Nephron progenitor cell (in vitro differentiated cells): ENCODE data around the gene DSC2.
"Not testable (repeated sequence)": the region's sequence is repeated elsewhere in the genome, so short reads cannot be mapped to it uniquely, and the experiment has no call there.

Experiments used
- DNase-seq: peaks from one replicate; pipeline ENCODE4 v3.0.0; 2021
- H3K27ac Mint-ChIP-seq: 2 replicates; pipeline ENCODE4 v1.8.0; 2021; ENCODE audit warnings: mild to moderate bottlenecking, moderate library complexity, mixed read lengths
- H3K27me3 Mint-ChIP-seq: 2 replicates; pipeline ENCODE4 v1.8.0; 2021; ENCODE audit warnings: mild to moderate bottlenecking, low read depth, mixed read lengths; ENCODE audit not compliant: poor library complexity
- H3K36me3 Mint-ChIP-seq: 2 replicates; pipeline ENCODE4 v1.8.0; 2021; ENCODE audit warnings: low read depth, mixed read lengths
- H3K4me1 Mint-ChIP-seq: 2 replicates; pipeline ENCODE4 v1.8.0; 2021; ENCODE audit warnings: mixed read lengths
- H3K4me3 Mint-ChIP-seq: 2 replicates; pipeline ENCODE4 v1.8.0; 2021; ENCODE audit warnings: mild to moderate bottlenecking, moderate library complexity, mixed read lengths
- H3K9me3 Mint-ChIP-seq: 2 replicates; pipeline ENCODE4 v1.8.0; 2021; ENCODE audit warnings: mild to moderate bottlenecking, moderate library complexity, mixed read lengths
- TF ChIP-seq, protein P1 (sequence below): fragments of 200-600 bp; sonication (generic); IDR thresholded peaks from 2 replicates; pipeline ENCODE4 v1.5.0; 2021; ENCODE audit warnings: antibody characterized with exemption

The DSC2 gene

GRCh38 chr18:31134988-31135529 lies 32.8 kb upstream of the DSC2 start:
- TF ChIP-seq, protein P1, sequence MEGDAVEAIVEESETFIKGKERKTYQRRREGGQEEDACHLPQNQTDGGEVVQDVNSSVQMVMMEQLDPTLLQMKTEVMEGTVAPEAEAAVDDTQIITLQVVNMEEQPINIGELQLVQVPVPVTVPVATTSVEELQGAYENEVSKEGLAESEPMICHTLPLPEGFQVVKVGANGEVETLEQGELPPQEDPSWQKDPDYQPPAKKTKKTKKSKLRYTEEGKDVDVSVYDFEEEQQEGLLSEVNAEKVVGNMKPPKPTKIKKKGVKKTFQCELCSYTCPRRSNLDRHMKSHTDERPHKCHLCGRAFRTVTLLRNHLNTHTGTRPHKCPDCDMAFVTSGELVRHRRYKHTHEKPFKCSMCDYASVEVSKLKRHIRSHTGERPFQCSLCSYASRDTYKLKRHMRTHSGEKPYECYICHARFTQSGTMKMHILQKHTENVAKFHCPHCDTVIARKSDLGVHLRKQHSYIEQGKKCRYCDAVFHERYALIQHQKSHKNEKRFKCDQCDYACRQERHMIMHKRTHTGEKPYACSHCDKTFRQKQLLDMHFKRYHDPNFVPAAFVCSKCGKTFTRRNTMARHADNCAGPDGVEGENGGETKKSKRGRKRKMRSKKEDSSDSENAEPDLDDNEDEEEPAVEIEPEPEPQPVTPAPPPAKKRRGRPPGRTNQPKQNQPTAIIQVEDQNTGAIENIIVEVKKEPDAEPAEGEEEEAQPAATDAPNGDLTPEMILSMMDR, result no peak
- no peak overlapping the region for H3K4me3 Mint-ChIP-seq
- no peaks in the 10 kb centered on the region for H3K36me3 Mint-ChIP-seq
- H3K4me1 Mint-ChIP-seq, result no peaks in the 10 kb centered on the region
- H3K27ac Mint-ChIP-seq, result no peak overlapping the region
- no peaks in the 10 kb centered on the region for H3K27me3 Mint-ChIP-seq
- H3K9me3 Mint-ChIP-seq, result no peaks in the 10 kb centered on the region
- no peak for DNase-seq

- Mint-ChIP-seq H3K27ac (no peak overlapping the region), H3K27me3 (no peaks in the 10 kb centered on the region), H3K9me3 (peaks cover 4% of the 10 kb centered on the region), H3K36me3 (no peaks in the 10 kb centered on the region), H3K4me1 (no peaks in the 10 kb centered on the region), H3K4me3 (no peak overlapping the region)
- DNase-seq, result no peak
- TF ChIP-seq, protein P1, result no peak
Measured at GRCh38 chr18:31129398-31130115, 27.3 kb upstream of the DSC2 start.

GRCh38 chr18:31125878-31126277 lies 23.7 kb upstream of the DSC2 start:
- H3K9me3 Mint-ChIP-seq, result peaks cover 4% of the 10 kb centered on the region
- TF ChIP-seq, protein P1, result no peak
- H3K27ac Mint-ChIP-seq, result no peak overlapping the region
- no peak for DNase-seq
- no peaks in the 10 kb centered on the region for H3K27me3 Mint-ChIP-seq
- H3K36me3 Mint-ChIP-seq, result no peaks in the 10 kb centered on the region
- no peaks in the 10 kb centered on the region for H3K4me1 Mint-ChIP-seq
- H3K4me3 Mint-ChIP-seq, result no peak overlapping the region

GRCh38 chr18:31123125-31123524 lies 20.9 kb upstream of the DSC2 start:
- H3K4me1 Mint-ChIP-seq, H3K4me3 Mint-ChIP-seq, H3K27me3 Mint-ChIP-seq, H3K36me3 Mint-ChIP-seq, DNase-seq, H3K27ac Mint-ChIP-seq, H3K9me3 Mint-ChIP-seq: not testable (repeated sequence)

DNA sequence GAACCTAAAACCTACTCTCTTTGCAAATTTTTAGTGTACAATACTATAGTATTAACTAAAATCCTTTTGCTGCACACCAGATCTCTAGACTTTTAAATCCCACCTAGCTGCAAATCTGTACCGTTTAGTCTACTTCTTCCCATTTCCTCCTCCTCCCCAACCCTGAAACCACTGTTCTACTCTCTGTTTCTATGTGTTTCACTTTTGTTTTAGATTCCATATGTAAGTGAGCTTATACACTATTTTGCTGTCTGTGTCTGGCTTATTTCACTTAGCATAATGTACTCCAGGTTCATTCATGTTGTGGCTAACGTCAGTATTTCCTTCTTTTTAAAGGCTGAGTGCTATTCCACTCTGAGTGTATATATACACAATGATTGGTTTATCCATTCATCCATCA lies 18.4 kb upstream of the DSC2 start:
- Mint-ChIP-seq H3K4me3 (no peak overlapping the region), H3K9me3 (peaks cover under 1% of the 10 kb centered on the region), H3K4me1 (no peaks in the 10 kb centered on the region), H3K27ac (no peak overlapping the region), H3K27me3 (peaks cover 4% of the 10 kb centered on the region), H3K36me3 (no peaks in the 10 kb centered on the region)
- TF ChIP-seq, protein P1, result no peak
- DNase-seq, result no peak

DNA sequence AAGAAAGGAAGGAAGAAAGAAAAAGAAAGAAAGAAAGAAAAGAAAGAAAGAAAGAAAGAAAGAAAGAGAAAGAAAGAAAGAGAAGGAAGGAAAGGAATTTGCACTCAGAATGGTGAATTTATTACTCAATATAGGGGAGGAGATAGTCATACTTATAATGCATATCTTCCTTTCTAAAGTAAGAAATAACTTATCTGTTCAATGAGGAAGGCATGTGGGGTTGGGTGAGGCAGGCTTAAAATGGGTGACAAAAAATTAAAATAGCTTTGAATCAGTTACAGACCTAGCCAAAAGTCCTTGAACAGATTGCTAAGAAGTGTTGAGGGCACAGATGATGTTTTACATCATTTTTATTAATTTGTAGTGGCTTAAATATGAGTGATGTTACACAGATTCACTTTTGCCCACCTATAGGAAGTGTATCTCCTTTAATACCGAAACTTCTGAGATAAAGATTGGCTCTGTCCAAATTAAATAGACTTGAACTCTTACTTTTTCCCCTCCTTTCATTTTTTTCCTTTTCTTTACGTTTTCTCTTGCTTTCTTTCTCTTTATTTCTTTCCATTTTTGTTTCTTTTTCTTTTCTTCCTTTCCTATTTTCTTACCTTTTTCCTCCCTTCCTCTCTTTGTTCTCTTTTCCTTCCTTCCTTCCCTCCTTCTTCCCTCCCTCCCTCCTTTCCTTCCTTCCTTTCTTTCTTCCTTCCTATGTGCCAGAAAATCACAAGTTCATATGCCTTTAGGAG lies 14.8 kb upstream of the DSC2 start:
- H3K27ac Mint-ChIP-seq, result no peak overlapping the region
- no peaks in the 10 kb centered on the region for H3K36me3 Mint-ChIP-seq
- no peak overlapping the region for H3K4me3 Mint-ChIP-seq
- TF ChIP-seq, protein P1, result no peak
- no peak for DNase-seq
- H3K27me3 Mint-ChIP-seq, result peaks cover 4% of the 10 kb centered on the region
- no peaks in the 10 kb centered on the region for H3K9me3 Mint-ChIP-seq
- H3K4me1 Mint-ChIP-seq, result no peaks in the 10 kb centered on the region
